Esophagus squamous epithelium (tissue), 4 donors: ENCODE data around the gene TRIM31.

Experiments used
- CTCF ChIP-seq, 6 experiments: fragments of 450-650 bp in 4 of 6; fragments of 200-600 bp in 2 of 6; sonication (generic) in 2 of 6; IDR thresholded peaks; one replicate each; pipeline ENCODE4 v1.5.1; 2016 to 2019; ENCODE audit warnings: antibody characterized with exemption in 6 of 6, mild to moderate bottlenecking in 4 of 6, moderate library complexity in 4 of 6
- POLR2A ChIP-seq, 4 donors: fragments of 450-650 bp; IDR thresholded peaks; one replicate each; pipeline ENCODE4 v1.6.1; 2017; ENCODE audit warnings: antibody characterized with exemption in 4 of 4, mild to moderate bottlenecking in 4 of 4, moderate library complexity in 3 of 4

- TF ChIP-seq CTCF (IDR thresholded peaks at IDR 0.05) (no peak), POLR2A (IDR thresholded peaks at IDR 0.05) (no peak)
Observed at GRCh38 chr6:30130179-30130679, 17.3 kb upstream of the TRIM31 start.
